Tibial artery (tissue), 4 donors: Measurements from ENCODE around the gene ISG20L2.
"Not testable (repeated sequence)": the region's sequence is repeated elsewhere in the genome, so short reads cannot be mapped to it uniquely, and the experiment has no call there.

Experiments used
- DNase-seq, 2 donors: peaks; one replicate each; pipeline ENCODE4 v3.0.0-alpha.2; 2019
- H3K27ac ChIP-seq, 2 donors: fragments of 200-600 bp; sonication (generic) in 1 of 2; 1 replicate in 1 of 2; 2 replicates in 1 of 2; pipeline ENCODE4 v1.5.1; 2018 to 2019; ENCODE audit warnings: mild to moderate bottlenecking in 1 of 2
- H3K27me3 ChIP-seq, 2 donors: fragments of 200-600 bp; sonication (generic) in 1 of 2; one replicate each; pipeline versions ENCODE4 v1.5.1 to v1.6.0; 2016 to 2019
- H3K36me3 ChIP-seq, 3 donors: fragments of 200-600 bp; sonication (generic) in 2 of 3; one replicate each; pipeline ENCODE4 v1.5.1; 2016 to 2019; ENCODE audit warnings: mild to moderate bottlenecking in 2 of 3
- H3K4me1 ChIP-seq, 4 donors: fragments of 200-600 bp; sonication (generic) in 2 of 4; 1 replicate in 3 of 4; 2 replicates in 1 of 4; pipeline ENCODE4 v1.5.1; 2016 to 2019
- H3K4me3 ChIP-seq, 2 donors: fragments of 200-600 bp; sonication (generic) in 1 of 2; 1 replicate in 1 of 2; 2 replicates in 1 of 2; pipeline ENCODE4 v1.5.1; 2018 to 2019; ENCODE audit warnings: mild to moderate bottlenecking in 2 of 2
- H3K9me3 ChIP-seq, 3 donors: fragments of 200-600 bp; sonication (generic) in 1 of 3; one replicate each; pipeline ENCODE4 v1.5.1; 2016 to 2019
- CTCF ChIP-seq, 2 experiments: fragments of 200-600 bp in 1 of 2; fragments of 450-650 bp in 1 of 2; IDR thresholded peaks; one replicate each; pipeline ENCODE4 v1.5.1; 2017 to 2019; ENCODE audit warnings: antibody characterized with exemption in 2 of 2, mild to moderate bottlenecking in 1 of 2, moderate library complexity in 1 of 2
- intact Hi-C: fragments of 100-400 bp; cut with DNase I; formaldehyde crosslinking; loops from one replicate; pipeline ENCODE4 v1.15.0; 2023; ENCODE audit warnings: low total_unique reads

The ISG20L2 gene

GRCh38 chr1:156766298-156767100 is 37.9 kb upstream of the ISG20L2 start:
- H3K4me1 ChIP-seq: peaks cover 0 to 42% (median 36%) of the 10 kb centered on the region in 4 donors
- no peak for TF ChIP-seq CTCF (IDR thresholded peaks at IDR 0.05)
- no peaks in the 10 kb centered on the region for H3K9me3 ChIP-seq
- peaks cover 0 to 11% (median 7%) of the 10 kb centered on the region in 3 donors for H3K36me3 ChIP-seq
- H3K4me3 ChIP-seq: peak overlapping the region; percentile 57 to 82
- intact Hi-C loops: no loop called here
- no peaks in the 10 kb centered on the region for H3K27me3 ChIP-seq
- DNase-seq: peak in 1 of 2 donors; percentile 54
- H3K27ac ChIP-seq: peak overlapping the region; percentile 82 to 85

GRCh38 chr1:156765666-156766065 is 37.1 kb upstream of the ISG20L2 start:
- H3K36me3 ChIP-seq: peaks cover 0 to 5% (median 0%) of the 10 kb centered on the region in 3 donors
- H3K27ac ChIP-seq: no peak overlapping the region
- intact Hi-C loops: no loop called here
- H3K9me3 ChIP-seq: no peaks in the 10 kb centered on the region
- H3K4me3 ChIP-seq: no peak overlapping the region
- peaks cover 0 to 33% (median 30%) of the 10 kb centered on the region in 4 donors for H3K4me1 ChIP-seq
- DNase-seq: no peak
- TF ChIP-seq CTCF (IDR thresholded peaks at IDR 0.05): no peak
- no peaks in the 10 kb centered on the region for H3K27me3 ChIP-seq

DNA sequence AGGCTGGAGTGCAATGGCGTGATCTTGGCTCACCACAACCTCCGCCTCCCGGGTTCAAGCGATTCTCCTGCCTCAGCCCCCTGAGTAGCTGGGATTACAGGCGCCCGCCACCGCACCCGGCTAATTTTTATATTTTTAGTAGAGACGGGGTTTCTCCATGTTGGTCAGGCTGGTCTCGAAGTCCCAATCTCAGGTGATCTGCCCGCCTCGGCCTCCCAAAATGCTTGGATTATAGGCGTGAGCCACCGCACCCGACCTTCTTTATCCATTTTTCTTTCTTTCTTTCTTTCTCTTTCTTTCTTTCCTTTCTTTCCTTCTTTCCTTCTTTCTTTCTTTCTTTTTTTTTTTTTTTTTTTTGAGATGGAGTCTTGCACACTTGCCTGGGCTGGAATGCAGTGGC is 36.6 kb upstream of the ISG20L2 start:
- H3K9me3 ChIP-seq, H3K27ac ChIP-seq, H3K36me3 ChIP-seq, H3K4me3 ChIP-seq, intact Hi-C loops, H3K27me3 ChIP-seq: not testable (repeated sequence)
- peak in 1 of 2 donors; percentile 59 for DNase-seq
- peaks cover 0 to 28% (median 26%) of the 10 kb centered on the region in 4 donors for H3K4me1 ChIP-seq

DNA sequence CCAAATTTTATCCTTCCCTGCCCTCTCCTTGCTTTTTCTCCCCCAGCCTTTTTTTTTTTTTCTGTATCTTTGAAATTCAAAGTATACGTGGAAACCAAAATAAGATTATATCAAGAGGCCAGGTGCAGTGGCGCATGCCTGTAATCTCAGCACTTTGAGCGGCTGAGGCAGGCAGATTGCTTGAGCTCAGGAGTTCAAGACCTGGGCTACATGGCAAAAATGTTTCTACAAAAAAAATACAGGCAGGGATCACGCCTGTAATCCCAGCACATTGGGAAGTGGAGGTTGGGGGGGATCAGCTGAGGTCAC is 32.2 kb upstream of the ISG20L2 start:
- no peak for TF ChIP-seq CTCF (IDR thresholded peaks at IDR 0.05)
- Histone ChIP-seq H3K9me3 (no peaks in the 10 kb centered on the region), H3K4me1 (no peaks in the 10 kb centered on the region), H3K36me3 (no peaks in the 10 kb centered on the region), H3K27ac (no peak overlapping the region), H3K27me3 (no peaks in the 10 kb centered on the region), H3K4me3 (no peak overlapping the region)
- intact Hi-C loops: no loop called here
- DNase-seq: peak in 1 of 2 donors; percentile 31

DNA sequence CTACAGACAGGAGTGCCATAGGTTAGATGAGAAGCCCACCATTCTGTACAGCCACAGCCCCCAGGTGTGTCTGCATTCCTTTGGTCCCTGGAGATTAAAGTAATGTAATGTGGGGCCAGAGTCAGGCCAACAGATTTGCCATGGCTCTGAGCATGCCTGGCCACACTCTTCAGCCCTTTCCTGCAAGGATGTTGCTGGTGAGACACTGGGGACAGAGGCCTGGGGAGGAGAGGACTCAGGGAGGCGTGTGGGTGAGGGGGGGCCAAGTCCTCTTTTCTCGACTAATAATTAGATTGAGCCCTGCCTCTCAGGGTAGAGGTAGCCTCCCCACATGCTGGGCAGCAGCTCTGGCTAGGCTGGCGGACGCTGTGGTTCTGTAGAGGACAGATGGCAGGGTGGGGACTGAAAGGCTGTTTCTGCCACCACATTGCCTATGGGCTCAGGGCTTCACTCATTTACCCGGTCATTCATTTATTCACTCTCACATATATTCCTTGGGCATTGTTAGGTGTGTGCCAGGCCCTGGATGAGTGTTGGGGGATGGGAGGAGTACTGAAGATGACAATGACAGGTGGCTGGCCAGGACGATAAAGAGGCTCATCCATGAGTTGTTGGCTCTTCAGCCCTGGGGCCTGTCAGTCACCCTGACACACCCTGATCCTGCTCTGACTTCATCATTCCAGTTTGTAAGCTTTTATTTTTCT is 31.7 kb upstream of the ISG20L2 start:
- intact Hi-C loops: no loop called here
- no peaks in the 10 kb centered on the region for H3K9me3 ChIP-seq
- no peak for TF ChIP-seq CTCF (IDR thresholded peaks at IDR 0.05)

GRCh38 chr1:156757572-156758253 is 29.1 kb upstream of the ISG20L2 start:
- H3K4me3 ChIP-seq, H3K9me3 ChIP-seq, H3K36me3 ChIP-seq, intact Hi-C loops, H3K27ac ChIP-seq, H3K4me1 ChIP-seq, H3K27me3 ChIP-seq: not testable (repeated sequence)
- DNase-seq: peak in 1 of 2 donors; percentile 35

More for the DNA sequence above, 31.7 kb upstream of the ISG20L2 start:
- Histone ChIP-seq H3K27me3 (no peaks in the 10 kb centered on the region), H3K36me3 (no peaks in the 10 kb centered on the region), H3K27ac (no peak overlapping the region), H3K4me1 (no peaks in the 10 kb centered on the region), H3K4me3 (no peak overlapping the region)
- peak in 1 of 2 donors; percentile 34 for DNase-seq
